Measurements from ENCODE around the gene NKX3-2.

DNA sequence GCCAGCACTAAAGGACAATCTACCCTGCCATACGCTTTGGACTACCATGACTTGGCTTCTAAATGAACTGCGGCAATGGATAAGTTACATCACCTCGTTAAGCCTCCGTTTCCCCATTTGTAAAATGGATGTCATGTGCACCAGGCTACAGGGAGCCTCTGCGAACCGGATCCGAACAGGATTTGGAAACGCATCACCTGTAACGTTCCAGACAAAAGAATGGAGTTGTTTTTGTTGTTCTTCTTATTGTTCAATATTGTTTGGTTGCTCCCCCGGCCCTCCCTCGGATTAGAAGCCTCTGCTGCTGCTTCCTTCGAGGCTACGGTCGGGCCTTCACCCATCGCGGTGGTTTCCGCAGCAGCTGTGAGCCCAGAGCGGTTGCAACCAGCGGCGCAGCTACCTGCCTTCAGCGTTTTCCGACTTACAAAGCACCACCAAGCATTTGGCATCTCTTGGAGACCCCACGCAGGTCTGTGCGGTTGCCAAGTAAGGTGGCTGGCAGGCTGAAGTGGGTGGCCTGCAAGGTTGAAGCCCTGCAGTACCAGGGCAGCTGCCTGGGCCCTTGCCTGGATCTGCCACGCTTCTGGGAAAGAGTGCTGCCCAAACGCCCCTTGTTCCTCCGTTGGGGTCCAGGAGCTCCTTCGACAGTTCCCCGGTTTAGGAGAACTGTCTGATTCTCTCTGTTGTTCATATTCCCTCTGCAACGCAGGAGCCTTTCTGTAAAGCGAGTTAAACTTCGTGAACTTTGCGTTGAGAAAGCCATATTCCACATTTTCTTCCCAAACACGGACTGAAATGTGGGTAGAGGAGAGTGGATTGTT, 7.1 kb downstream of the NKX3-2 start:
- TF ChIP-seq EGR1 (conservative IDR thresholded peaks at IDR 0.05) (no peak), ZNF780A (CRISPR knock-in tag; IDR thresholded peaks at IDR 0.05) (no peak), RAD21 (CRISPR knock-in tag; conservative IDR thresholded peaks at IDR 0.05 in 1 of 2, IDR thresholded peaks at IDR 0.05 in 1 of 2) (no peak)
- TF ChIP-seq, protein P1, sequence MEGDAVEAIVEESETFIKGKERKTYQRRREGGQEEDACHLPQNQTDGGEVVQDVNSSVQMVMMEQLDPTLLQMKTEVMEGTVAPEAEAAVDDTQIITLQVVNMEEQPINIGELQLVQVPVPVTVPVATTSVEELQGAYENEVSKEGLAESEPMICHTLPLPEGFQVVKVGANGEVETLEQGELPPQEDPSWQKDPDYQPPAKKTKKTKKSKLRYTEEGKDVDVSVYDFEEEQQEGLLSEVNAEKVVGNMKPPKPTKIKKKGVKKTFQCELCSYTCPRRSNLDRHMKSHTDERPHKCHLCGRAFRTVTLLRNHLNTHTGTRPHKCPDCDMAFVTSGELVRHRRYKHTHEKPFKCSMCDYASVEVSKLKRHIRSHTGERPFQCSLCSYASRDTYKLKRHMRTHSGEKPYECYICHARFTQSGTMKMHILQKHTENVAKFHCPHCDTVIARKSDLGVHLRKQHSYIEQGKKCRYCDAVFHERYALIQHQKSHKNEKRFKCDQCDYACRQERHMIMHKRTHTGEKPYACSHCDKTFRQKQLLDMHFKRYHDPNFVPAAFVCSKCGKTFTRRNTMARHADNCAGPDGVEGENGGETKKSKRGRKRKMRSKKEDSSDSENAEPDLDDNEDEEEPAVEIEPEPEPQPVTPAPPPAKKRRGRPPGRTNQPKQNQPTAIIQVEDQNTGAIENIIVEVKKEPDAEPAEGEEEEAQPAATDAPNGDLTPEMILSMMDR (IDR thresholded peaks at IDR 0.05 in 2 of 3, conservative IDR thresholded peaks at IDR 0.05 in 1 of 3; ENCODE audit: insufficient read depth in 2 of 3, low read depth in 1 of 3, low read length in 3 of 3): no peak
- TF ChIP-seq, protein P2, sequence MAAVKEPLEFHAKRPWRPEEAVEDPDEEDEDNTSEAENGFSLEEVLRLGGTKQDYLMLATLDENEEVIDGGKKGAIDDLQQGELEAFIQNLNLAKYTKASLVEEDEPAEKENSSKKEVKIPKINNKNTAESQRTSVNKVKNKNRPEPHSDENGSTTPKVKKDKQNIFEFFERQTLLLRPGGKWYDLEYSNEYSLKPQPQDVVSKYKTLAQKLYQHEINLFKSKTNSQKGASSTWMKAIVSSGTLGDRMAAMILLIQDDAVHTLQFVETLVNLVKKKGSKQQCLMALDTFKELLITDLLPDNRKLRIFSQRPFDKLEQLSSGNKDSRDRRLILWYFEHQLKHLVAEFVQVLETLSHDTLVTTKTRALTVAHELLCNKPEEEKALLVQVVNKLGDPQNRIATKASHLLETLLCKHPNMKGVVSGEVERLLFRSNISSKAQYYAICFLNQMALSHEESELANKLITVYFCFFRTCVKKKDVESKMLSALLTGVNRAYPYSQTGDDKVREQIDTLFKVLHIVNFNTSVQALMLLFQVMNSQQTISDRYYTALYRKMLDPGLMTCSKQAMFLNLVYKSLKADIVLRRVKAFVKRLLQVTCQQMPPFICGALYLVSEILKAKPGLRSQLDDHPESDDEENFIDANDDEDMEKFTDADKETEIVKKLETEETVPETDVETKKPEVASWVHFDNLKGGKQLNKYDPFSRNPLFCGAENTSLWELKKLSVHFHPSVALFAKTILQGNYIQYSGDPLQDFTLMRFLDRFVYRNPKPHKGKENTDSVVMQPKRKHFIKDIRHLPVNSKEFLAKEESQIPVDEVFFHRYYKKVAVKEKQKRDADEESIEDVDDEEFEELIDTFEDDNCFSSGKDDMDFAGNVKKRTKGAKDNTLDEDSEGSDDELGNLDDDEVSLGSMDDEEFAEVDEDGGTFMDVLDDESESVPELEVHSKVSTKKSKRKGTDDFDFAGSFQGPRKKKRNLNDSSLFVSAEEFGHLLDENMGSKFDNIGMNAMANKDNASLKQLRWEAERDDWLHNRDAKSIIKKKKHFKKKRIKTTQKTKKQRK (IDR thresholded peaks at IDR 0.05; ENCODE audit: borderline replicate concordance, low read depth, low read length): no peak
